Tibial artery (tissue), 4 donors: ENCODE measurements around the gene DBX1.

ENCODE experiments used
- DNase-seq, 2 donors: peaks; one replicate each; pipeline ENCODE4 v3.0.0-alpha.2; 2019
- H3K27ac ChIP-seq, 2 donors: fragments of 200-600 bp; sonication (generic) in 1 of 2; 1 replicate in 1 of 2; 2 replicates in 1 of 2; pipeline ENCODE4 v1.5.1; 2018 to 2019; ENCODE audit warnings: mild to moderate bottlenecking in 1 of 2
- H3K27me3 ChIP-seq, 2 donors: fragments of 200-600 bp; sonication (generic) in 1 of 2; one replicate each; pipeline versions ENCODE4 v1.5.1 to v1.6.0; 2016 to 2019
- H3K36me3 ChIP-seq, 3 donors: fragments of 200-600 bp; sonication (generic) in 2 of 3; one replicate each; pipeline ENCODE4 v1.5.1; 2016 to 2019; ENCODE audit warnings: mild to moderate bottlenecking in 2 of 3
- H3K4me1 ChIP-seq, 4 donors: fragments of 200-600 bp; sonication (generic) in 2 of 4; 1 replicate in 3 of 4; 2 replicates in 1 of 4; pipeline ENCODE4 v1.5.1; 2016 to 2019
- H3K4me3 ChIP-seq, 2 donors: fragments of 200-600 bp; sonication (generic) in 1 of 2; 1 replicate in 1 of 2; 2 replicates in 1 of 2; pipeline ENCODE4 v1.5.1; 2018 to 2019; ENCODE audit warnings: mild to moderate bottlenecking in 2 of 2
- H3K9me3 ChIP-seq, 3 donors: fragments of 200-600 bp; sonication (generic) in 1 of 3; one replicate each; pipeline ENCODE4 v1.5.1; 2016 to 2019
- intact Hi-C: fragments of 100-400 bp; cut with DNase I; formaldehyde crosslinking; loops from one replicate; pipeline ENCODE4 v1.15.0; 2023; ENCODE audit warnings: low total_unique reads
- TF ChIP-seq, protein P1 (sequence below), 2 experiments: fragments of 200-600 bp in 1 of 2; fragments of 450-650 bp in 1 of 2; IDR thresholded peaks; one replicate each; pipeline ENCODE4 v1.5.1; 2017 to 2019; ENCODE audit warnings: antibody characterized with exemption in 2 of 2, mild to moderate bottlenecking in 1 of 2, moderate library complexity in 1 of 2

The DBX1 gene

DNA sequence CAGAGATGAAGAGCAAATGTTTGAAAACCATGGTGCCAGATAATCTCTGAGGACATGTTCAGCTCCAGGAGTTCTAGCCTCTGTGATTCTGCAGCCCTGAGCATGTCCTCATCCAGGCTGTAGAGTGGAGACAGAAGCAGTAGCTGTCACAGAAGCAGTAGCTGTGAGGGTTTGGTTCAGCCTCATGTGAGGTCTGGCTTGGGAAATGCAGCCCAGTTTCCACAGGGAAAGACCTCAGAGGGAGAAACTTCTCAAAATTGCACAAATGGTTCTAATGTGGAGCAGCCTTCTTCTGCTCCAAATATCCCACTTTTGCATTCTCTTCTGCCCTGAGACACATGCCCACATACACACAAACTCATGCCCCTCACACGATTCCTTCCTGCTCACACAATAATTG lies 48.4 kb downstream of the DBX1 start:
- peaks cover 47 to 63% (median 61%) of the 10 kb centered on the region in 3 donors for H3K36me3 ChIP-seq
- intact Hi-C loops = no loop called here
- H3K9me3 ChIP-seq = no peaks in the 10 kb centered on the region
- H3K27ac ChIP-seq = peak overlapping the region; percentile 71 to 91
- TF ChIP-seq, protein P1, sequence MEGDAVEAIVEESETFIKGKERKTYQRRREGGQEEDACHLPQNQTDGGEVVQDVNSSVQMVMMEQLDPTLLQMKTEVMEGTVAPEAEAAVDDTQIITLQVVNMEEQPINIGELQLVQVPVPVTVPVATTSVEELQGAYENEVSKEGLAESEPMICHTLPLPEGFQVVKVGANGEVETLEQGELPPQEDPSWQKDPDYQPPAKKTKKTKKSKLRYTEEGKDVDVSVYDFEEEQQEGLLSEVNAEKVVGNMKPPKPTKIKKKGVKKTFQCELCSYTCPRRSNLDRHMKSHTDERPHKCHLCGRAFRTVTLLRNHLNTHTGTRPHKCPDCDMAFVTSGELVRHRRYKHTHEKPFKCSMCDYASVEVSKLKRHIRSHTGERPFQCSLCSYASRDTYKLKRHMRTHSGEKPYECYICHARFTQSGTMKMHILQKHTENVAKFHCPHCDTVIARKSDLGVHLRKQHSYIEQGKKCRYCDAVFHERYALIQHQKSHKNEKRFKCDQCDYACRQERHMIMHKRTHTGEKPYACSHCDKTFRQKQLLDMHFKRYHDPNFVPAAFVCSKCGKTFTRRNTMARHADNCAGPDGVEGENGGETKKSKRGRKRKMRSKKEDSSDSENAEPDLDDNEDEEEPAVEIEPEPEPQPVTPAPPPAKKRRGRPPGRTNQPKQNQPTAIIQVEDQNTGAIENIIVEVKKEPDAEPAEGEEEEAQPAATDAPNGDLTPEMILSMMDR (IDR thresholded peaks at IDR 0.05) = no peak
- no peaks in the 10 kb centered on the region for H3K27me3 ChIP-seq
- H3K4me1 ChIP-seq = peaks cover 0 to 90% (median 36%) of the 10 kb centered on the region in 4 donors
- DNase-seq = no peak
- H3K4me3 ChIP-seq = peak overlapping the region in 1 of 2 donors; percentile 23

DNA sequence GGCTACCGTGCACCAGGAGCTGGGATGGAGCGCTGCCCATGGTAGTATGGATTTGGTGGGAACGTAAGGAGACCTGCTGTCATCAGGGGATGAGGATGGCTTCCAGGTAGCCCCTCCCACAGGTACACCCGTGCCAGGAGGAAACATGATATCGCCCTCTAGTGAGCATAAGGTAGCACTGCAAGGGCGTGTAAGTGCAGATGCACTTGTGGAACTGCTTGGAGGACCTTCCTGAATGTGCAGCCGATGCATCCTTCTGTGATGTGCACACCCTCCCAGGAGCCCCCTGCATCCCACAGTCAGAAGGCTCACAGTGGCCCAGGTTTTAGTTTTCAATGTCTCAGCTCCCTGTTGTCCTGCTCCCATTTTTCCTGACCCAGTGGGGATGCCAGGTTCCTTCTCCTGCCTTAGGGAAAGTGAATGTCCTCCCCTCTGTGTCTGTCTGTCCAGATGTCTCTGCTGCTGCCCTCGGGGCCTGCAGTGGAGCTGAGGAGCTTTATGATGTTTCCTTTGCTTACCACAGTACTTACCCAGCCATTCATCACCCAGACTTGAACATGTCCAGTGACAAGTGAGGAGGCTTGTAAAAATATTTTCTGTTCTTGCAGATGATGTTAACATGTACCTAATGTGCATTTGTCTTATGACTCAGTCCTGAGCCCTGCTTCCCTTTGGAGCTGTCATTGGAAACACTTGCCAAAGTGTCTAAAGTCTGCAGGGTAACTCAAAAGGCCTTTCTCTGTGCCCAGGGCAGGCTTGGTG lies 49.2 kb downstream of the DBX1 start:
- intact Hi-C loops = no loop called here
- DNase-seq = no peak
- peaks cover 43 to 61% (median 56%) of the 10 kb centered on the region in 3 donors for H3K36me3 ChIP-seq

DNA sequence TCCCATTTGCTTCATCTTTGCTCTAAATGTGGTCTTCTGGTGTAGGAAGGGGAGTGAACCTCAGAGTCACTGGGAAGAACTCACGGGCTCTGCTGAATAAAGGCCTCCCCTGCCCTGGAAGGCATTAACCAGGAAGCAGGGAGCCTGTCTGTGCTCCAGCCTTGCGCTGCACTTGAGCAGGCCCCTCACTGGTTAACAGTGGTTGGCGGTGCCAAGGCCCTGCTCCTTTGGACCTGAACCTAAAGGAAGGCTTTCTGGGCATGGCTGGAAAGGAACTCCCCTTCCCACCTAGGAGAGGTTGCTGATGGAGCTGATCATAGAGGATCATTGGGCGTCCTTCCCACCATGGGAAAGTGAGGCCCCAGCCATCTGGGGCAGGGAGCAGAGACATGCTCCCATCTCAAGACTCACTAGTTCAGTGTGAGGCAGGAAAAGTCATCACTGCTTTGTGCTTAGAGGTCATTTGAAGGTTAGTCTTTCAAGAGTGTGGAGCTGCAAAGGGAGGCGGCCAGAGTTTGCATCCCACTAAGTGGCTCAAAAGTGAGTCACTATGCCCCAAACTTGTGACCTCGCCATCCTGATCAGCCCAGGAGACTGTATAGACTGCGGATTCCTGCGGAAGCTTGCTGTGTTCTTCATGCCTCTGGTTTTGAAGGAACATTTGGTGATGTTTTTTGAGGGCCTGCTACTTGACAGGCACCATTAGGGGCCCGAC lies 50.4 kb downstream of the DBX1 start:
- no peak overlapping the region for H3K4me3 ChIP-seq
- peaks cover 45 to 61% (median 61%) of the 10 kb centered on the region in 3 donors for H3K36me3 ChIP-seq
- H3K27ac ChIP-seq = peak overlapping the region; percentile 71 to 91
- TF ChIP-seq, protein P1 (IDR thresholded peaks at IDR 0.05) = no peak
- H3K27me3 ChIP-seq = no peaks in the 10 kb centered on the region
- no peak for DNase-seq
- no peaks in the 10 kb centered on the region for H3K9me3 ChIP-seq
- H3K4me1 ChIP-seq = peaks cover 0 to 70% (median 33%) of the 10 kb centered on the region in 4 donors
- intact Hi-C loops = no loop called here

More for the DNA sequence above, 49.2 kb downstream of the DBX1 start:
- Histone ChIP-seq H3K27me3 (no peaks in the 10 kb centered on the region), H3K4me1 (peaks cover 0 to 82% (median 36%) of the 10 kb centered on the region in 4 donors), H3K27ac (peak overlapping the region; percentile 71 to 91), H3K9me3 (no peaks in the 10 kb centered on the region), H3K4me3 (no peak overlapping the region)
- TF ChIP-seq, protein P1 (IDR thresholded peaks at IDR 0.05) = peak; percentile 61 to 78
